NB4 (cell line): Measurements from ENCODE around the gene TARBP1.

Experiments used
- POLR2A ChIP-seq: IDR thresholded peaks from 2 replicates; pipeline ENCODE4 v1.6.1; 2011; ENCODE audit warnings: mild to moderate bottlenecking; ENCODE audit not compliant: insufficient read length; ENCODE audit errors: extremely low read depth
- TF ChIP-seq, protein P1 (sequence below): IDR thresholded peaks from one replicate; pipeline ENCODE4 v1.5.1; 2012; ENCODE audit warnings: low read depth, low read length
- TF ChIP-seq, protein P2 (sequence below): IDR thresholded peaks from 2 replicates; pipeline ENCODE4 v1.6.1; 2011; ENCODE audit warnings: low read depth, low read length

DNA sequence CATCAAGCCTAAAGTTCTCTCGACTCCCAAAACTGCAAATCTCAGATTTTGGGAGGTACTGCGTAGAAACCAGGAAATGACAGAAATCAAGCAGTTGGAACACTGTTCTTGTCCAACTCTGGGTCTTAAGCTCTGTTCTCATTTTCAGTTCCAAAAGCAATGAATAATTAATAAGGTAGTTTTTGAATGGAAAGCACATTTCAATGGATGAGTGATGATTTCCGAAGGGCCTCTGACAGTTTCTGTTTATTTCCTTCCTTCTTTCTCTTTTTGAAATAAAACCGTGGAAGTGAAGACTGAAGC, 20.9 kb upstream of the TARBP1 start:
- no peak for TF ChIP-seq POLR2A
- TF ChIP-seq, protein P1, sequence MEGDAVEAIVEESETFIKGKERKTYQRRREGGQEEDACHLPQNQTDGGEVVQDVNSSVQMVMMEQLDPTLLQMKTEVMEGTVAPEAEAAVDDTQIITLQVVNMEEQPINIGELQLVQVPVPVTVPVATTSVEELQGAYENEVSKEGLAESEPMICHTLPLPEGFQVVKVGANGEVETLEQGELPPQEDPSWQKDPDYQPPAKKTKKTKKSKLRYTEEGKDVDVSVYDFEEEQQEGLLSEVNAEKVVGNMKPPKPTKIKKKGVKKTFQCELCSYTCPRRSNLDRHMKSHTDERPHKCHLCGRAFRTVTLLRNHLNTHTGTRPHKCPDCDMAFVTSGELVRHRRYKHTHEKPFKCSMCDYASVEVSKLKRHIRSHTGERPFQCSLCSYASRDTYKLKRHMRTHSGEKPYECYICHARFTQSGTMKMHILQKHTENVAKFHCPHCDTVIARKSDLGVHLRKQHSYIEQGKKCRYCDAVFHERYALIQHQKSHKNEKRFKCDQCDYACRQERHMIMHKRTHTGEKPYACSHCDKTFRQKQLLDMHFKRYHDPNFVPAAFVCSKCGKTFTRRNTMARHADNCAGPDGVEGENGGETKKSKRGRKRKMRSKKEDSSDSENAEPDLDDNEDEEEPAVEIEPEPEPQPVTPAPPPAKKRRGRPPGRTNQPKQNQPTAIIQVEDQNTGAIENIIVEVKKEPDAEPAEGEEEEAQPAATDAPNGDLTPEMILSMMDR: no peak
- TF ChIP-seq, protein P2, sequence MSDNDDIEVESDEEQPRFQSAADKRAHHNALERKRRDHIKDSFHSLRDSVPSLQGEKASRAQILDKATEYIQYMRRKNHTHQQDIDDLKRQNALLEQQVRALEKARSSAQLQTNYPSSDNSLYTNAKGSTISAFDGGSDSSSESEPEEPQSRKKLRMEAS: no peak
